Thyroid gland (tissue), 4 donors: ENCODE data around the gene RPL23. TPM values are rescaled to one million over a fixed set of nuclear protein-coding genes. Genes with fewer than 3 reads are reported as not detected.

Source experiments
- DNase-seq, 2 donors: peaks; one replicate each; pipeline ENCODE4 v3.0.0-alpha.2; 2019
- H3K27ac ChIP-seq, 3 donors: fragments of 200-600 bp; sonication (generic); 1 replicate in 2 of 3; 2 replicates in 1 of 3; pipeline ENCODE4 v1.5.1; 2016 to 2019; ENCODE audit warnings: mild to moderate bottlenecking in 1 of 3, moderate library complexity in 1 of 3
- H3K27me3 ChIP-seq: fragments of 200-600 bp; sonication (generic); one replicate; pipeline ENCODE4 v1.5.1; 2019
- H3K36me3 ChIP-seq, 2 donors: fragments of 200-600 bp; sonication (generic); one replicate each; pipeline ENCODE4 v1.5.1; 2016 to 2019
- H3K4me1 ChIP-seq, 2 donors: fragments of 200-600 bp; sonication (generic); one replicate each; pipeline ENCODE4 v1.5.1; 2017 to 2019
- H3K4me3 ChIP-seq, 3 donors: fragments of 200-600 bp; sonication (generic); replicated peaks in 1 of 3; 1 replicate in 2 of 3; 2 replicates in 1 of 3; pipeline ENCODE4 v1.5.1; 2016; ENCODE audit warnings: mild to moderate bottlenecking in 1 of 3
- H3K9me3 ChIP-seq: fragments of 200-600 bp; sonication (generic); one replicate; pipeline ENCODE4 v1.5.1; 2017
- CTCF ChIP-seq, 6 experiments: fragments of 200-600 bp in 3 of 6; fragments of 450-650 bp in 3 of 6; sonication (generic) in 3 of 6; IDR thresholded peaks; one replicate each; pipeline ENCODE4 v1.5.1; 2016 to 2019; ENCODE audit warnings: antibody characterized with exemption in 6 of 6, mild to moderate bottlenecking in 2 of 6, inconsistent platforms in 1 of 6, moderate library complexity in 1 of 6
- POLR2A ChIP-seq, 2 donors: fragments of 450-650 bp; IDR thresholded peaks; one replicate each; pipeline ENCODE4 v1.6.1; 2017; ENCODE audit warnings: antibody characterized with exemption in 2 of 2, mild to moderate bottlenecking in 2 of 2, moderate library complexity in 1 of 2
- whole genome bisulfite sequencing, 2 donors: methylation state at CpG; one replicate each; pipeline ENCODE4 v1.1.5; 2017; 5-methylcytosine and 5-hydroxymethylcytosine counted together
- intact Hi-C: fragments of 100-400 bp; cut with DNase I; formaldehyde crosslinking; loops from one replicate; pipeline ENCODE4 v1.15.1; 2023
- total RNA-seq, 4 donors: library from RNA; depleted of rRNA; stranded (reverse); fragments of >200 nt; gene quantifications; one replicate each; pipeline ENCODE4 v1.2.3, GENCODE V29; 2016

The RPL23 gene
- total RNA-seq, 4 donors from 2014 or later, result 1,055 to 2,735 (median 1,279) TPM

- Histone ChIP-seq H3K36me3 (no peaks in the 10 kb centered on the region), H3K4me3 (peak overlapping the region; percentile 87 to 99 (median 92)), H3K27ac (peak overlapping the region; percentile 92 to 98 (median 95)), H3K4me1 (peaks cover 36 to 56% of the 10 kb centered on the region in 2 donors), H3K27me3 (no peaks in the 10 kb centered on the region), H3K9me3 (no peaks in the 10 kb centered on the region)
- peak; percentile 74 to 77 for DNase-seq
- intact Hi-C loops, result no loop called here
- WGBS, 2 donors, result 0 to 1% methylated on average over 27 to 33 of the region's 56 CpGs
- TF ChIP-seq POLR2A (IDR thresholded peaks at IDR 0.05) (no peak), CTCF (IDR thresholded peaks at IDR 0.05) (no peak)
These were observed 17.0 kb upstream of the RPL23 start for GRCh38 chr17:38870259-38871165.

- peak; percentile 87 for DNase-seq
- no peaks in the 10 kb centered on the region for H3K9me3 ChIP-seq
- H3K4me1 ChIP-seq, result peaks cover 28 to 48% of the 10 kb centered on the region in 2 donors
- no peaks in the 10 kb centered on the region for H3K27me3 ChIP-seq
- no peaks in the 10 kb centered on the region for H3K36me3 ChIP-seq
- WGBS, 2 donors, result 0% methylated on average over 8 to 21 of the region's 73 CpGs
- peak within 1 kb of the TSS; percentile 92 to 98 (median 95) for H3K27ac ChIP-seq
- H3K4me3 ChIP-seq, result peak within 1 kb of the TSS; percentile 87 to 99 (median 92)
- TF ChIP-seq POLR2A (IDR thresholded peaks at IDR 0.05) (peak; percentile 95 to 98), CTCF (IDR thresholded peaks at IDR 0.05) (peak in 2 of 6 experiments; percentile 1)
- intact Hi-C loops, result no loop called here
These were observed 16.2 kb upstream of the RPL23 start, which contains the start of gene LASP1 for GRCh38 chr17:38869526-38870258. LASP1 (plus strand) TSS chr17:38870058; CDS start chr17:38870190, 132 bp downstream.

DNA sequence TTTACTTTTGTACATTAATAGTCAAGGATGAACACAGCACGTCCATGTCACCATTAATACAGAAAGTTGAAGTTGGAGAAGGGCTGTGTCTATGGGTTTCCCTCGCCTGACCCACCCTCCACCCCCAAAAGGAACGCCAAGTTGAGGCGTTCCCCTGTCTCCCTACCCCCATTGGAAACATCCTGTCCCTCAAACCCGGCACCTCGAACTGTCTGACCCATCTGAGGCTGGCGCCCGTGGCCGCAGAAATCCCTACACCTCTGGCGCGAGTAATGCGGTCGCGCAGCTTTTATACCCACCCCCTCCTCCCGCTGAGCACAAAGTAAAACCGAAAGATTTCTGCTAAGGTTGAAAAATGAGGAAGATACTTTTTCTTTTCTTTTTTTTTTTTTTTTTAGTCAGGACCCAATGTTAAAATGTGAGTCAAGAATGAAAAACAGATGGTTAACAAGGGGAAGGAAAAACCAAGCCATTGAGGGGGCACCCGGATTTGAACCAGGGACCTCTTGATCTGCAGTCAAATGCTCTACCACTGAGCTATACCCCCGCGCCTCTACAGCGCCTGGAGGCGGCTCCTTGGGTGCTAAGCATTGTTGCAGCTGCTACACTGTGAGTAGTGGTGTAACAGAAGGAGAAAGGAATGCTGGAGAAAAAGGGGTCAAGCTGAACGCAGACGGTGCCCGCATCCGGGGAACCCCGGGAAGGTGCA, 15.4 kb upstream of the RPL23 start:
- Histone ChIP-seq H3K4me1 (peaks cover 21 to 40% of the 10 kb centered on the region in 2 donors), H3K27ac (peak overlapping the region; percentile 92 to 98 (median 95)), H3K36me3 (no peaks in the 10 kb centered on the region), H3K4me3 (peak overlapping the region; percentile 87 to 99 (median 92)), H3K27me3 (no peaks in the 10 kb centered on the region), H3K9me3 (no peaks in the 10 kb centered on the region)
- DNase-seq, result peak; percentile 91 to 93
- TF ChIP-seq CTCF (IDR thresholded peaks at IDR 0.05) (peak in 1 of 6 experiments; percentile 10), POLR2A (IDR thresholded peaks at IDR 0.05) (no peak)
- 4 to 7% methylated on average over 26 of the region's 26 CpGs for WGBS, 2 donors
- intact Hi-C loops, result no loop called here

- H3K4me1 ChIP-seq, result peaks cover 14 to 33% of the 10 kb centered on the region in 2 donors
- no peak for TF ChIP-seq CTCF (IDR thresholded peaks at IDR 0.05)
- no peak for TF ChIP-seq POLR2A (IDR thresholded peaks at IDR 0.05)
- 30 to 38% methylated on average over 25 of the region's 25 CpGs for WGBS, 2 donors
- peak overlapping the region in 1 of 3 donors; percentile 87 for H3K4me3 ChIP-seq
- DNase-seq, result peak in 1 of 2 donors; percentile 15
- intact Hi-C loops, result no loop called here
- H3K27ac ChIP-seq, result peak overlapping the region; percentile 92 to 98 (median 95)
- H3K27me3 ChIP-seq, result no peaks in the 10 kb centered on the region
- H3K36me3 ChIP-seq, result no peaks in the 10 kb centered on the region
- H3K9me3 ChIP-seq, result no peaks in the 10 kb centered on the region
These were observed 14.7 kb upstream of the RPL23 start for GRCh38 chr17:38867968-38868816.
